Neural progenitor cell (in vitro differentiated cells): ENCODE data around the gene NUSAP1.

Experiments used
- CTCF ChIP-seq: fragments of 200-600 bp; sonication (generic); IDR thresholded peaks from 2 replicates; pipeline ENCODE4 v1.5.1; 2017; ENCODE audit warnings: antibody characterized with exemption, mild to moderate bottlenecking
- EZH2 ChIP-seq: fragments of 200-600 bp; sonication (generic); IDR thresholded peaks from 2 replicates; pipeline ENCODE4 v1.6.1; 2017; ENCODE audit warnings: antibody characterized with exemption, mild to moderate bottlenecking, moderate library complexity
- EZH2phosphoT487 ChIP-seq: fragments of 200-600 bp; sonication (generic); IDR thresholded peaks from 2 replicates; pipeline ENCODE4 v1.6.1; 2017; ENCODE audit warnings: antibody characterized with exemption

- TF ChIP-seq CTCF (no peak), EZH2 (peak; percentile 34), EZH2phosphoT487 (no peak)
Observed at GRCh38 chr15:41333026-41333562, 413 bp downstream of the NUSAP1 start.
